Large intestine (tissue), 3 donors: ENCODE data around the gene ANLN. TPM values are rescaled to one million over a fixed set of nuclear protein-coding genes. Genes with fewer than 3 reads are reported as not detected.

Experiments
- DNase-seq, 2 donors: peaks; one replicate each; pipeline versions ENCODE4 v3.0.0 to v3.0.0-alpha.2; 2013
- H3K27ac ChIP-seq: one replicate; pipeline ENCODE4 v1.5.1; 2013; ENCODE audit warnings: low read length
- H3K27me3 ChIP-seq: 2 replicates; pipeline ENCODE4 v1.6.1; 2013; ENCODE audit warnings: low read length; ENCODE audit not compliant: control insufficient read depth, insufficient read depth
- H3K36me3 ChIP-seq: 2 replicates; pipeline ENCODE4 v1.6.1; 2013; ENCODE audit warnings: low read length; ENCODE audit not compliant: control insufficient read depth, insufficient read depth
- H3K4me1 ChIP-seq: one replicate; pipeline ENCODE4 v1.6.1; 2013; ENCODE audit warnings: low read length; ENCODE audit not compliant: control insufficient read depth, insufficient read depth
- H3K4me3 ChIP-seq: one replicate; pipeline ENCODE4 v1.5.1; 2013; ENCODE audit warnings: low read length
- H3K9me3 ChIP-seq: one replicate; pipeline ENCODE4 v1.6.1; 2013; ENCODE audit warnings: mild to moderate bottlenecking, low read depth, low read length, moderate library complexity; ENCODE audit not compliant: control insufficient read depth
- WGBS: methylation state at CpG from one replicate; pipeline ENCODE4 v1.1.5; 2013; ENCODE audit warnings: low lambda C conversion rate; ENCODE audit not compliant: insufficient coverage; 5-methylcytosine and 5-hydroxymethylcytosine counted together
- polyA plus RNA-seq: library from polyadenylated mRNA; unstranded; fragments of 120-200 nt; gene quantifications from one replicate; pipeline ENCODE4 v1.2.1, GENCODE V29; 2013

Gene ANLN
- polyA plus RNA-seq, 1 donor = 19.4 TPM

- no peaks in the 10 kb centered on the region for H3K9me3 ChIP-seq
- 92% methylated on average over 2 of the region's 4 CpGs for WGBS
Measured at GRCh38 chr7:36360244-36360643, 29.4 kb upstream of the ANLN start.

GRCh38 chr7:36361227-36361626, 28.4 kb upstream of the ANLN start:
- no peaks in the 10 kb centered on the region for H3K27me3 ChIP-seq
- no peak overlapping the region for H3K4me3 ChIP-seq
- no peak for DNase-seq
- no peak overlapping the region for H3K27ac ChIP-seq
- 93% methylated on average over 3 of the region's 4 CpGs for WGBS
- no peaks in the 10 kb centered on the region for H3K36me3 ChIP-seq
- no peaks in the 10 kb centered on the region for H3K4me1 ChIP-seq
- no peaks in the 10 kb centered on the region for H3K9me3 ChIP-seq

More at GRCh38 chr7:36360244-36360643, 29.4 kb upstream of the ANLN start:
- no peaks in the 10 kb centered on the region for H3K4me1 ChIP-seq
- no peaks in the 10 kb centered on the region for H3K27me3 ChIP-seq
- H3K27ac ChIP-seq = no peak overlapping the region
- DNase-seq = no peak
- no peaks in the 10 kb centered on the region for H3K36me3 ChIP-seq
- no peak overlapping the region for H3K4me3 ChIP-seq

DNA sequence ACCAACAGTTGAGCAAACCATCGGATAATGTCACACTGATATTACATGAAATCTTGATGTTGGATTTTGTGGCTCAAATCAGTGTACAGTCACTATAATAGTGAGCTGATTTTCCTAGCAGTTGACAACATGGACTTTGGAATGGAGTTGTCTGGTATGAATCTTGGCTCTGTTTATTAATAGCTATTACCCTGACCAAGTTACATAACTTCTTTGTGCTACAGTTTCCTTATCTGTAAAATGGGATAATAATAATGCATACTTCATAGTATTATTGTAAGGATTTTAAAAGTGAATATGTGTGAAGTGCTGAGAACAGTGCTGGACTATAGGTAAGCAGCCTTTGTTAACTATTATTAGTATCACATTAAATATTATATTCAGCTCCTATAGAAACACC, 26.1 kb upstream of the ANLN start:
- no peaks in the 10 kb centered on the region for H3K36me3 ChIP-seq
- no peak overlapping the region for H3K4me3 ChIP-seq
- peak in 1 of 2 donors; percentile 21 for DNase-seq
- no peaks in the 10 kb centered on the region for H3K4me1 ChIP-seq
- WGBS = 100% methylated on average over 1 of the region's 1 CpG
- no peak overlapping the region for H3K27ac ChIP-seq
- H3K27me3 ChIP-seq = no peaks in the 10 kb centered on the region
- H3K9me3 ChIP-seq = no peaks in the 10 kb centered on the region

- no peaks in the 10 kb centered on the region for H3K9me3 ChIP-seq
- 75% methylated on average over 7 of the region's 12 CpGs for WGBS
- H3K4me3 ChIP-seq = peak overlapping the region; percentile 65
- H3K27ac ChIP-seq = no peak overlapping the region
- no peaks in the 10 kb centered on the region for H3K27me3 ChIP-seq
- H3K4me1 ChIP-seq = no peaks in the 10 kb centered on the region
- DNase-seq = no peak
- no peaks in the 10 kb centered on the region for H3K36me3 ChIP-seq
Measured at GRCh38 chr7:36366005-36366717, 23.5 kb upstream of the ANLN start.

DNA sequence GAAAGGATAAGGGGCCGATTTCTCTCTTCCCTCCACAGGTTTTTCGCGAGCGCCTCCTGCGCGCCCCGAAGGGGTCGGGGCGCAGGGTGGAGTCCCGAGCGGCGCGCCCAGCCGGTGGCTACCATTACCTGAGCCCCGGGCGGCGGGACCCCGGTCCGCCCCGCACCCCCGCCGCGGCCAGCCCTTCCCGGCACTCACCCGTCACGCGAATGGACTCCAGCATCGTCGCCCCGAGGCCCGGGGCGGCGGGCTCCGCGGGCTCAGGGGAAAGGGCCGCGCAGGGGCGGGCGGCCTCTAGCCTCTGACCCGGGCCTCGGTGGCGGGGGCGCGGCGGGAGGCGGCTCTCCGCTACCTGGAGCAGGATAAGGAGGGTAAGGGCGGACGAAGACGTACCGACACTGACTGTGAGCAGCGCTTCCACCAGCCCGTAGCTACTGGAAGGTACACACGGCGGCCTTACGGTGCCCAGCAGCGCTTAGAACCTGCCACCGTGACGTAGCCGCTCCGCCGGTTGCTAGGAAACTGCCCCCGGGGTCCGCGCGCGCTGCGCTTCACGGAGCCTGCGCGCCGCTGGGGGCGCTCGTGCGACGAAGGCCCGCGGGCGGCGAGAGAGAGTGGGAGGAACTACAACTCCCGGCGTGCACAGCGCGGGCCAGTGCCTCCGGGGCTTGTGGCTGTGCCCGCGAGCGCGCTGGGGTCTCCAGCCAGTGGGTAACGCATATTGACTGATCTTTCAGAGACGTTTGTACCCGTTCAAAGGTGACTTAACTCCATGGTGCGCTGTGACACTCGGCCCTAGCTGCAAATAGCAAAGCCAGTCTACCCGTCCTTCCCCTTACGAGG, 22.7 kb upstream of the ANLN start:
- no peaks in the 10 kb centered on the region for H3K9me3 ChIP-seq
- WGBS = no CpG with 5 or more reads among the region's 96 CpGs
- H3K4me1 ChIP-seq = no peaks in the 10 kb centered on the region
- no peaks in the 10 kb centered on the region for H3K36me3 ChIP-seq
- no peaks in the 10 kb centered on the region for H3K27me3 ChIP-seq
- H3K4me3 ChIP-seq = peak overlapping the region; percentile 65
- H3K27ac ChIP-seq = peak overlapping the region; percentile 70
- DNase-seq = peak; percentile 91 to 93

GRCh38 chr7:36367561-36368077, 22.0 kb upstream of the ANLN start:
- Histone ChIP-seq H3K27ac (no peak overlapping the region), H3K9me3 (no peaks in the 10 kb centered on the region), H3K36me3 (no peaks in the 10 kb centered on the region), H3K27me3 (no peaks in the 10 kb centered on the region), H3K4me1 (no peaks in the 10 kb centered on the region), H3K4me3 (peak overlapping the region; percentile 65)
- DNase-seq = peak in 1 of 2 donors; percentile 1
- 100% methylated on average over 4 of the region's 16 CpGs for WGBS

- DNase-seq = no peak
- WGBS = 78% methylated on average over 2 of the region's 3 CpGs
- no peak overlapping the region for H3K4me3 ChIP-seq
- H3K27ac ChIP-seq = no peak overlapping the region
- no peaks in the 10 kb centered on the region for H3K9me3 ChIP-seq
- no peaks in the 10 kb centered on the region for H3K36me3 ChIP-seq
- no peaks in the 10 kb centered on the region for H3K27me3 ChIP-seq
- H3K4me1 ChIP-seq = no peaks in the 10 kb centered on the region
Measured at GRCh38 chr7:36368496-36368895, 21.2 kb upstream of the ANLN start.

- Histone ChIP-seq H3K36me3 (no peaks in the 10 kb centered on the region), H3K4me1 (no peaks in the 10 kb centered on the region), H3K4me3 (no peak overlapping the region), H3K27ac (no peak overlapping the region), H3K9me3 (no peaks in the 10 kb centered on the region), H3K27me3 (no peaks in the 10 kb centered on the region)
- no peak for DNase-seq
- 100% methylated on average over 1 of the region's 1 CpG for WGBS
Measured at GRCh38 chr7:36369171-36369570, 20.5 kb upstream of the ANLN start.

GRCh38 chr7:36370046-36370445, 19.6 kb upstream of the ANLN start:
- H3K27ac ChIP-seq = no peak overlapping the region
- no peaks in the 10 kb centered on the region for H3K4me1 ChIP-seq
- H3K4me3 ChIP-seq = no peak overlapping the region
- no peaks in the 10 kb centered on the region for H3K27me3 ChIP-seq
- DNase-seq = no peak
- H3K36me3 ChIP-seq = no peaks in the 10 kb centered on the region
- no peaks in the 10 kb centered on the region for H3K9me3 ChIP-seq
- WGBS = 85% methylated on average over 2 of the region's 2 CpGs

- H3K9me3 ChIP-seq = no peaks in the 10 kb centered on the region
- H3K36me3 ChIP-seq = no peaks in the 10 kb centered on the region
- no peaks in the 10 kb centered on the region for H3K27me3 ChIP-seq
- no peaks in the 10 kb centered on the region for H3K4me1 ChIP-seq
- no peak overlapping the region for H3K4me3 ChIP-seq
- no peak for DNase-seq
- H3K27ac ChIP-seq = no peak overlapping the region
- WGBS = 74% methylated on average over 4 of the region's 4 CpGs
Measured at GRCh38 chr7:36372156-36372555, 17.5 kb upstream of the ANLN start.
